Mesendoderm (in vitro differentiated cells): Measurements from ENCODE around the gene PTPN3.

Experiments used
- DNase-seq: peaks from one replicate; pipeline ENCODE4 v3.0.0; 2013
- H2AK5ac ChIP-seq: 2 replicates; pipeline ENCODE4 v1.6.1; 2013; ENCODE audit warnings: low read length, inconsistent platforms
- H2BK120ac ChIP-seq: 2 replicates; pipeline ENCODE4 v1.6.1; 2013; ENCODE audit warnings: low read depth, mild to moderate bottlenecking, low read length, moderate library complexity, mixed read lengths
- H2BK15ac ChIP-seq: replicated peaks from 2 replicates; pipeline ENCODE4 v1.6.1; 2013; ENCODE audit warnings: low read depth, mild to moderate bottlenecking, moderate library complexity
- H2BK5ac ChIP-seq: 2 replicates; pipeline ENCODE4 v1.6.1; 2013; ENCODE audit warnings: low read length, inconsistent platforms
- H3K18ac ChIP-seq: 2 replicates; pipeline ENCODE4 v1.6.1; 2013; ENCODE audit warnings: mild to moderate bottlenecking, low read length, mixed read lengths
- H3K23ac ChIP-seq: one replicate; pipeline ENCODE4 v1.6.1; 2013; ENCODE audit warnings: low read length
- H3K27ac ChIP-seq: 2 replicates; pipeline ENCODE4 v1.5.1; 2013; ENCODE audit warnings: low read depth, mild to moderate bottlenecking, inconsistent platforms, low read length, moderate library complexity
- H3K27me3 ChIP-seq: 2 replicates; pipeline ENCODE4 v1.6.1; 2013; ENCODE audit warnings: low read length, control low read depth, mild to moderate bottlenecking, inconsistent platforms; ENCODE audit not compliant: insufficient read depth, poor library complexity
- H3K36me3 ChIP-seq: 2 replicates; pipeline ENCODE4 v1.6.1; 2013; ENCODE audit warnings: low read length, inconsistent platforms; ENCODE audit not compliant: control insufficient read depth, insufficient read depth
- H3K4ac ChIP-seq: one replicate; pipeline ENCODE4 v1.6.1; 2013; ENCODE audit warnings: low read depth, mild to moderate bottlenecking, low read length, moderate library complexity
- H3K4me1 ChIP-seq: 2 replicates; pipeline ENCODE4 v1.6.1; 2013; ENCODE audit warnings: low read depth, low read length, inconsistent platforms; ENCODE audit not compliant: control insufficient read depth
- H3K4me2 ChIP-seq: 2 replicates; pipeline ENCODE4 v1.6.1; 2013; ENCODE audit warnings: low read length
- H3K4me3 ChIP-seq: 2 replicates; pipeline ENCODE4 v1.5.1; 2013; ENCODE audit warnings: mild to moderate bottlenecking, low read length
- H3K56ac ChIP-seq: one replicate; pipeline ENCODE4 v1.6.1; 2013; ENCODE audit warnings: low read length
- H3K79me1 ChIP-seq: 2 replicates; pipeline ENCODE4 v1.6.1; 2013; ENCODE audit warnings: low read length, inconsistent platforms
- H3K79me2 ChIP-seq: 2 replicates; pipeline ENCODE4 v1.6.1; 2013; ENCODE audit warnings: mild to moderate bottlenecking, low read length; ENCODE audit not compliant: control insufficient read depth, insufficient read depth
- H3K9ac ChIP-seq: 2 replicates; pipeline ENCODE4 v1.6.1; 2013; ENCODE audit warnings: low read length, inconsistent platforms
- H4K5ac ChIP-seq: one replicate; pipeline ENCODE4 v1.6.1; 2013; ENCODE audit warnings: low read length
- H4K8ac ChIP-seq: one replicate; pipeline ENCODE4 v1.6.1; 2013; ENCODE audit warnings: low read depth, mild to moderate bottlenecking, control low read depth, low read length, moderate library complexity
- WGBS: extraction: QIAGEN DNeasy Blood & Tissue Kit; methylation state at CpG from one replicate; pipeline ENCODE4 v1.1.7; 2013; ENCODE audit warnings: low lambda C conversion rate, missing lambda C conversion rate; ENCODE audit not compliant: insufficient coverage; ENCODE audit errors: extremely low coverage; 5-methylcytosine and 5-hydroxymethylcytosine counted together

PTPN3 gene

GRCh38 chr9:109440797-109441287 lies 57.3 kb downstream of the PTPN3 start:
- Histone ChIP-seq H4K5ac (no peak overlapping the region), H3K18ac (no peak overlapping the region), H3K79me2 (no peaks in the 10 kb centered on the region), H3K4me2 (no peak overlapping the region), H3K4me1 (no peaks in the 10 kb centered on the region), H3K27me3 (no peaks in the 10 kb centered on the region), H3K36me3 (no peaks in the 10 kb centered on the region), H3K27ac (no peak overlapping the region), H3K23ac (no peak overlapping the region), H4K8ac (no peak overlapping the region), H2BK15ac (no peak overlapping the region), H3K4me3 (no peak overlapping the region), H2AK5ac (no peak overlapping the region), H2BK120ac (no peak overlapping the region), H3K56ac (no peak overlapping the region), H2BK5ac (no peak overlapping the region), H3K4ac (no peak overlapping the region), H3K79me1 (no peaks in the 10 kb centered on the region), H3K9ac (no peak overlapping the region)
- DNase-seq: peak; percentile 93
- no CpG with 5 or more reads among the region's 4 CpGs for WGBS

- H3K4ac ChIP-seq: no peak overlapping the region
- H2BK5ac ChIP-seq: no peak overlapping the region
- H3K27me3 ChIP-seq: no peaks in the 10 kb centered on the region
- H3K18ac ChIP-seq: no peak overlapping the region
- H2BK15ac ChIP-seq: no peak overlapping the region
- H3K56ac ChIP-seq: no peak overlapping the region
- H2BK120ac ChIP-seq: no peak overlapping the region
- H3K79me1 ChIP-seq: no peaks in the 10 kb centered on the region
- no peak overlapping the region for H3K23ac ChIP-seq
- no peak overlapping the region for H4K8ac ChIP-seq
- DNase-seq: no peak
- no peak overlapping the region for H3K27ac ChIP-seq
- no CpG with 5 or more reads among the region's 3 CpGs for WGBS
- H3K4me1 ChIP-seq: no peaks in the 10 kb centered on the region
- no peak overlapping the region for H3K4me3 ChIP-seq
- H2AK5ac ChIP-seq: no peak overlapping the region
- H3K4me2 ChIP-seq: no peak overlapping the region
- H4K5ac ChIP-seq: no peak overlapping the region
- no peaks in the 10 kb centered on the region for H3K79me2 ChIP-seq
- H3K9ac ChIP-seq: no peak overlapping the region
- H3K36me3 ChIP-seq: no peaks in the 10 kb centered on the region
Observed at GRCh38 chr9:109440117-109440515, 58.0 kb downstream of the PTPN3 start.

- Histone ChIP-seq H3K4me1 (no peaks in the 10 kb centered on the region), H3K56ac (no peak overlapping the region), H3K4me2 (no peak overlapping the region), H3K23ac (no peak overlapping the region), H3K36me3 (no peaks in the 10 kb centered on the region), H3K4ac (no peak overlapping the region), H2BK5ac (no peak overlapping the region), H3K27ac (no peak overlapping the region), H3K79me2 (no peaks in the 10 kb centered on the region), H2BK15ac (no peak overlapping the region), H2AK5ac (no peak overlapping the region), H3K9ac (no peak overlapping the region), H4K5ac (no peak overlapping the region), H4K8ac (no peak overlapping the region), H3K4me3 (no peak overlapping the region), H3K27me3 (no peaks in the 10 kb centered on the region), H2BK120ac (no peak overlapping the region), H3K18ac (no peak overlapping the region), H3K79me1 (no peaks in the 10 kb centered on the region)
- no peak for DNase-seq
- WGBS: no CpG with 5 or more reads among the region's 8 CpGs
Observed at GRCh38 chr9:109439378-109440116, 58.6 kb downstream of the PTPN3 start.

GRCh38 chr9:109437286-109437685 lies 60.8 kb downstream of the PTPN3 start:
- H3K79me1 ChIP-seq: no peaks in the 10 kb centered on the region
- H3K27ac ChIP-seq: no peak overlapping the region
- H3K27me3 ChIP-seq: no peaks in the 10 kb centered on the region
- no peak overlapping the region for H3K56ac ChIP-seq
- DNase-seq: no peak
- H2BK5ac ChIP-seq: no peak overlapping the region
- no peak overlapping the region for H3K4ac ChIP-seq
- no peak overlapping the region for H4K8ac ChIP-seq
- H3K4me1 ChIP-seq: no peaks in the 10 kb centered on the region
- H4K5ac ChIP-seq: no peak overlapping the region
- H3K4me3 ChIP-seq: no peak overlapping the region
- no peak overlapping the region for H2BK120ac ChIP-seq
- H3K79me2 ChIP-seq: no peaks in the 10 kb centered on the region
- H3K18ac ChIP-seq: no peak overlapping the region
- H3K23ac ChIP-seq: no peak overlapping the region
- no peak overlapping the region for H3K4me2 ChIP-seq
- H2AK5ac ChIP-seq: no peak overlapping the region
- H3K36me3 ChIP-seq: no peaks in the 10 kb centered on the region
- no peak overlapping the region for H3K9ac ChIP-seq
- no CpG with 5 or more reads among the region's 4 CpGs for WGBS
- no peak overlapping the region for H2BK15ac ChIP-seq

GRCh38 chr9:109436071-109436470 lies 62.0 kb downstream of the PTPN3 start:
- no peak overlapping the region for H3K23ac ChIP-seq
- no peaks in the 10 kb centered on the region for H3K79me1 ChIP-seq
- no peak overlapping the region for H3K56ac ChIP-seq
- H2AK5ac ChIP-seq: no peak overlapping the region
- H2BK120ac ChIP-seq: no peak overlapping the region
- H3K18ac ChIP-seq: no peak overlapping the region
- H4K8ac ChIP-seq: no peak overlapping the region
- no peak overlapping the region for H3K27ac ChIP-seq
- no peaks in the 10 kb centered on the region for H3K79me2 ChIP-seq
- no peak overlapping the region for H2BK15ac ChIP-seq
- DNase-seq: no peak
- H3K4ac ChIP-seq: no peak overlapping the region
- no peak overlapping the region for H3K4me3 ChIP-seq
- H3K27me3 ChIP-seq: no peaks in the 10 kb centered on the region
- H4K5ac ChIP-seq: no peak overlapping the region
- WGBS: no CpG with 5 or more reads among the region's 3 CpGs
- H3K9ac ChIP-seq: no peak overlapping the region
- H3K4me2 ChIP-seq: no peak overlapping the region
- H3K36me3 ChIP-seq: no peaks in the 10 kb centered on the region
- no peak overlapping the region for H2BK5ac ChIP-seq
- no peaks in the 10 kb centered on the region for H3K4me1 ChIP-seq

GRCh38 chr9:109433476-109433875 lies 64.6 kb downstream of the PTPN3 start:
- Histone ChIP-seq H3K79me1 (no peaks in the 10 kb centered on the region), H3K27ac (no peak overlapping the region), H3K4me3 (no peak overlapping the region), H3K23ac (no peak overlapping the region), H3K27me3 (no peaks in the 10 kb centered on the region), H3K4me2 (no peak overlapping the region), H3K56ac (no peak overlapping the region), H2BK15ac (no peak overlapping the region), H3K9ac (no peak overlapping the region), H3K4ac (no peak overlapping the region), H4K8ac (no peak overlapping the region), H4K5ac (no peak overlapping the region), H2BK120ac (no peak overlapping the region), H3K79me2 (no peaks in the 10 kb centered on the region), H2AK5ac (no peak overlapping the region), H3K4me1 (no peaks in the 10 kb centered on the region), H3K36me3 (no peaks in the 10 kb centered on the region), H2BK5ac (no peak overlapping the region), H3K18ac (no peak overlapping the region)
- WGBS: no CpG with 5 or more reads among the region's 5 CpGs
- no peak for DNase-seq
